GM13976 (cell line): ENCODE results near the gene RRP1.

Experiments used
- DNase-seq: peaks from one replicate; pipeline ENCODE4 v3.0.0; 2012; ENCODE audit warnings: low spot score
- in situ Hi-C: fragments of 300-500 bp; cut with MboI; formaldehyde crosslinking; loops from one replicate; pipeline ENCODE4 v1.12.0; 2022; ENCODE audit warnings: low sequenced_read_pairs, mixed read lengths, inconsistent platforms; ENCODE audit not compliant: unreplicated experiment
- TF ChIP-seq, protein P1 (sequence below): IDR thresholded peaks from 2 replicates; pipeline ENCODE4 v1.5.1; 2012; ENCODE audit warnings: borderline replicate concordance, mild to moderate bottlenecking; ENCODE audit not compliant: insufficient read depth; ENCODE audit errors: extremely low read depth, missing control alignments, control extremely low read depth

RRP1 gene

DNA sequence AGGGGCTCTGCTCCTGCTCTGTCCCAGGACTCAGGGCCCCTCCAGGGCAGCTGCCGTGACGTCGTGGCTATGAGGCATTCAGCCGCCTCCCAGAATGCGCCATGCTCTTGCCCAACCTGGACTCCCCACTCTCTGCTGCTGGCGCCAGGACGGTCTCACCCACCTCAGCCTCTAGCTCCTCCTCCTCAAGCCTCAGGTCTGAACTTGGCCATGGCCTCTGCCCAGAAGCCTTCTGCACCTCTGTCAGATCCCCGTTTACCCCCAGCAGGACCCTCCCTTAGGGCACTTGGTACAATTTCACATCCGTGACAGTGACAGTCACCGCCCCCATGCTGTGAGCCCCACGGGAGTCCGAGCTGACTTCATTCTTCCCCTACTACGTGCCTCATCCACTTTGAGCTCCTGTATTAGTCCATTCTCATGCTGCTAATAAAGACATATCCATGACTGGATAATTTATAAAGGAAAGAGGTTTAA, 18.1 kb upstream of the RRP1 start:
- in situ Hi-C loops: no loop called here
- TF ChIP-seq, protein P1, sequence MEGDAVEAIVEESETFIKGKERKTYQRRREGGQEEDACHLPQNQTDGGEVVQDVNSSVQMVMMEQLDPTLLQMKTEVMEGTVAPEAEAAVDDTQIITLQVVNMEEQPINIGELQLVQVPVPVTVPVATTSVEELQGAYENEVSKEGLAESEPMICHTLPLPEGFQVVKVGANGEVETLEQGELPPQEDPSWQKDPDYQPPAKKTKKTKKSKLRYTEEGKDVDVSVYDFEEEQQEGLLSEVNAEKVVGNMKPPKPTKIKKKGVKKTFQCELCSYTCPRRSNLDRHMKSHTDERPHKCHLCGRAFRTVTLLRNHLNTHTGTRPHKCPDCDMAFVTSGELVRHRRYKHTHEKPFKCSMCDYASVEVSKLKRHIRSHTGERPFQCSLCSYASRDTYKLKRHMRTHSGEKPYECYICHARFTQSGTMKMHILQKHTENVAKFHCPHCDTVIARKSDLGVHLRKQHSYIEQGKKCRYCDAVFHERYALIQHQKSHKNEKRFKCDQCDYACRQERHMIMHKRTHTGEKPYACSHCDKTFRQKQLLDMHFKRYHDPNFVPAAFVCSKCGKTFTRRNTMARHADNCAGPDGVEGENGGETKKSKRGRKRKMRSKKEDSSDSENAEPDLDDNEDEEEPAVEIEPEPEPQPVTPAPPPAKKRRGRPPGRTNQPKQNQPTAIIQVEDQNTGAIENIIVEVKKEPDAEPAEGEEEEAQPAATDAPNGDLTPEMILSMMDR: no peak
- no peak for DNase-seq

DNA sequence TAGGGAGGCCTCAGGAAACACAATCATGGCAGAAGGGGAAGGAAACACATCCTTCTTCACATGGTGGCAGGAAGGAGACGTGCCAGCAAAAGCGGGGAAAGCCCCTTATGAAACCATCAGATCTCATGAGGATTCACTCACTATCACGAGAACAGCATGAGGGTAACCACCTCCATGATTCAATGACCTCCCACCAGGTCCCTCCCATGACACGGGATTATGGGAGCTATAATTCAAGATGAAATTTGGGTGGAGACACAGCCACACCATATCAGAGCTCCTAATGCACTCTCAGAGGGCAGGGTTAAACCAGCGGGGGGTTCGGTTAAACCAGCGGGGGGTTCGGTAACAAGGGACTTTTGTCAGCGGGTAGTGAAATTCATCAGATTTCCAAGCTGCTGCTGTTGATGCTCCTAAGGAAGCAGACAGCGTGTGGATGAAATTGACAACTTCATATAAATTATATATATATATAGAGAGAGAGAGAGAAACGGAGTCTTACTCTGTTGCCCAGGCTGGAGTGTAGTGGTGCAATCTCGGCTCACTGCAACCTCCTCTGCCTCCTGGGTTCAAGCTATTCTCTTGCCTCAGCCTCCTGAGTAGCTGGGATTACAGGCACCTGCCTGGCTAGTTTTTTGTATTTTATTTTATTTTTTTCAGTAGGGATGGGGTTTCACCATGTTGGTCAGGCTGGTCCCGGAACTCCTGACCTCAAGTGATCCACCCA, 17.5 kb upstream of the RRP1 start:
- TF ChIP-seq, protein P1: no peak
- in situ Hi-C loops: no loop called here
- DNase-seq: no peak

DNA sequence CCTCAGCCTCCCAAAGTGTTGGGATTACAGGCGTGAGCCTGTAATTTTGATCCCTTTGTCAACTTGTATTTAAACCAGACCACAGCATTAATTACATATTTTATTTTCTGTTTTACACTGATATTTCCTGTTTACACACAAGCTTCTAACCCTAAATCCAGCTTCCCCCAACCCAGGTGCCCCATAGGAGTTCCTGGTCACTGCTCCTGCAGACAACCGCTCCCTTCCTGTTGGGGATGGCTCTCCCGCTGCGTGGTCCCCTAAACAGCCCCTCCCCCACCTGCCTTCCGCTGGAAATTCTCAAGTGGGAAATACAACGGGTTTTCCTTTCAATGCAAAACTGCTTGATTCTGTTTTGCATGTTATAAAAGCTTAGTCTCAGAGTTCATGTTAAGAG, 17.0 kb upstream of the RRP1 start:
- no peak for DNase-seq
- in situ Hi-C loops: no loop called here

DNA sequence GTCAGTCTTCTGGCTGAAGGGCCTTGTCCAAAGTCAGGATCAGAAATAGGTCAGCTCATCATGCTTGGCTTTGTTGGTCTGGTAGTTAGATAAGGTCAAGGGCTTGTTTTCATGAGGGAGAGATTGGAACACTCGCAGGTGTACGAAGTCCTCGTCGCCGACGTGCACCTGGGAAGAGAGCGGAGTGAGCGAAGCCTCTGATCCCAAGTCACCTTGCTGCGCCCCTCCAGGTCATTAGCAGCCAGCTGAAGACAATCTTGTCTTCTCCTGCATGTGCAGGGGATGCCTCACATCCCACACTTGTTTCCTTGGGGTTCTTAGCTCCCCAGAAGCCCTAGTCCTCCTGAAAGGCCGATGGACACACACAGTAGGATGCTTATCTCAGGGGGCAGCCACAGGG, 15.2 kb upstream of the RRP1 start:
- in situ Hi-C loops: no loop called here
- TF ChIP-seq, protein P1: no peak
- no peak for DNase-seq

More for the DNA sequence above, 17.0 kb upstream of the RRP1 start:
- TF ChIP-seq, protein P1: no peak

DNA sequence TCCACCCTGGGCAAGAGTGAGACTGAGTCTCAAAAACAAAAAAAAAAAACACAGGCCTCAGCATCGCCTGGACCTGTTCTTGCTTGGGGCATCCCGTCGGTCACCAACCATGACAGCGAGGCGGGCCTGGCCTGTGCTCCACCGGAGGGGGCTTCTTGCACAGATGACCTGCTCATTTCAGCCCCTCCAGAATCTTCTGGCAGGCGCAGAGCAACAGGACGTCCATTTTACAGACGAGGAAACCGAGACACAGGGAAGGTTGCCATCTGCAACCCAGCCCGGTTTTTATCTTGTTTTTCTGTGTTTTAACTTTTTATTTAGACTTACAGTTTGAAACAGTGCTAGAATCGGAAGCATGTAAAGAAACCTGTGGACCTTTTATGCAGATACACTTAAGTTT, 14.2 kb upstream of the RRP1 start:
- in situ Hi-C loops: no loop called here
- TF ChIP-seq, protein P1: no peak
- no peak for DNase-seq

DNA sequence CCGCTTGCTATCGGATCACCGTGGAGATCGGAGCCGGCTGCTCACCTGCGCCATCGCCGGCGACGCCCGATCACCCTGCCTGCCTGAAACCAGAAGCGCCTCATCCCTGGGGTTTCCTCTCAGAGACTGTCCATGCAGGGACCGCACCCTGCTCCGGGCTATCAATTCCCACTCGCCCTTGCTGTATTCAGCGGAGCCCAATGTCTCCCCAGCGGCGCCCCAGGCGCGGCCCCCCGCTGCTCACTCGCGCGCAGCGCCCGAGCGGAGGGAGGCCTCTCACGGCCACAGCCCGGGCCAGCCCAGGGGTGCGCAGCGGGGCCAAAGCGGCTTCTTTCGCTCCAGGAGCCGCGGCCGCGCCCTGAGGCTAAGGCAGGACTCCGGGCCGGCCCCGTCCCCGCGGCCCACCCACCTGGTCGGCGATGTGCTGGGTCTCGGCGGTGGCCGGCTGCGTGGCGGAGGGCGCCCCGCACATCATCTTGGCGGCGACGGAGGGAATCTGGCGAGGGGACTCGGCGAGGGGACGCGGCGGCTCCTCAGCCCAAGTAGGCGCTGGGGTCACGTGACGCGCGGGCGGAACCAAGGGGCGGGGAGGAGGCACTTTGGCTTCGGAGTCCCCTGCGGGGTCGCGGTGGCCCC, 13.5 kb upstream of the RRP1 start, which contains the start of gene CSTB:
TSS of gene CSTB (minus strand) at position 514 of the 636 bp plus-strand sequence. CDS start at position 475, 39 bp downstream.
- in situ Hi-C loops: no loop called here
- DNase-seq: peak; percentile 90

More for the DNA sequence above, 13.5 kb upstream of the RRP1 start, which contains the start of gene CSTB:
- TF ChIP-seq, protein P1: no peak
